T-helper 22 cell (primary cell): ENCODE results near the gene COL4A6.
"Not testable (repeated sequence)": the region's sequence is repeated elsewhere in the genome, so short reads cannot be mapped to it uniquely, and the experiment has no call there.

Experiments used
- DNase-seq: peaks from one replicate; pipeline ENCODE4 v3.0.0-alpha.2; 2020; ENCODE audit warnings: low read depth

COL4A6 gene

DNA sequence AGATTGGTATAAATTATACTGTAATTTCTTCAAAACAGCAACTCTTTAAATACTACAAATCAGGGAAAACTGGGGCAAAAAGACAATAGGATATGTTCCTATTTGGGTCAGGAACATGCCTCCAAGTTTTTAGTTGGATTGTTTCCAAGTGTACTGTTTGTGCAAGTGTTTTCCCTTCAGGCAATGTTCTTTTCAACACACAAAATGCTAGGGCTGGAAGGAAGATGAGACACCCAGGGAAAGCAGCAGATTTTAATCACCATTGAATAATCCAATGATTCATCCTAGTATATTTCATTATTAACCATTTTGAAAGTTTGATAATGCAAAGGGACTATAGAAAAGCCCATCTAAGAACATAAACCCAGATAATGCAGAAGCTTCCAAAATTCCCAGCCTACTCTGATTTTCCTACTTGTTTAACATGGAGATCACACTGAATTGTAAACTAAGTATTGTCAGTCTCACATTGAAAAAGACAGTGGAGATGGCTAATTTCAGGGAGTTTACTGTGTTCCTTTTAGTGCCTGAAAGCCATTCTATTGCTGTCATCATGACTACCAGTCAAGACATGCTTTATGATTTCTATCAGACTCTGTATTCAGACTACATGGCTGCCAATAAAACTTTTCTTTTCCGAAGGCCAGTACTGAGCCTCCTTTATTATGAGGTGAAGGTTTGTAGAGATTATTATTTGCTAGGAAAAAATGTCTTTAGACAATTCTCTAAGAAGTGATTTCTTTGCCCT lies 38.6 kb downstream of the COL4A6 start:
- no peak for DNase-seq

GRCh38 chrX:108397627-108398391 lies 40.4 kb downstream of the COL4A6 start:
- no peak for DNase-seq

GRCh38 chrX:108396986-108397385 lies 41.2 kb downstream of the COL4A6 start:
- DNase-seq = no peak

DNA sequence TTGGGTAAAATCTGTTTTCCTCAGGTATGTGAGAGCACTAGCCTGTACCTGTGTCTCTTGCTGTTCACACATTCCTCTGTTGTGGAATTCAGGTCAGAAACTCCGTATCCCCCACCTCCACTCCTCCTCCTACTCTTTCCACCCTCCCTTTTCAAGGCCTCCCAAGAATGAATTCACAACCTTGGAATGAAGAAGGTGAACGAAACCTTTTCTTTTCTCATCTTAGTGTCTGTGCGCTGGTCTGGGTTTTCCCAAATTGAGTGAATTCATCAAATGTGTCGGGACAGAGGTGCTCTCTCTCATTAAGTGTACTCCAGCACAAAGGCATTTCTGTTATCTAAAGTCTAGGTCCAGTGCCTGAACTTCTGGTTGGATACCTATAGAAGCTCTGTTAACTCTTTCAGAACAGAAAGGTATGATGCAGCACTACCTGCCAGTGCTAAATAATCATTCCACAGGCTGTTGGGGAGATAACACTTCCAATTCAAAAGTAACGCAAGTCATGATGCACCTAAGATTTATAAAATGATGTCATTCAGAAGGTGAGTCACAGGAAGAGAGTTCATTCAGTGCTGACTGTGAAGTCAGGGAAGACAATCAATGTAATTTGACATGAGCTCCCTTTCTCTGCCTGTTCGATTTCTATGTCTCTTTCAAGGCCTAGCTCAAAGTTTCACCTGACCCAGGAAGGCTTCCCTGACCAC lies 41.9 kb downstream of the COL4A6 start:
- DNase-seq = no peak

GRCh38 chrX:108390976-108391717 lies 47.1 kb downstream of the COL4A6 start:
- not testable (repeated sequence) for DNase-seq

DNA sequence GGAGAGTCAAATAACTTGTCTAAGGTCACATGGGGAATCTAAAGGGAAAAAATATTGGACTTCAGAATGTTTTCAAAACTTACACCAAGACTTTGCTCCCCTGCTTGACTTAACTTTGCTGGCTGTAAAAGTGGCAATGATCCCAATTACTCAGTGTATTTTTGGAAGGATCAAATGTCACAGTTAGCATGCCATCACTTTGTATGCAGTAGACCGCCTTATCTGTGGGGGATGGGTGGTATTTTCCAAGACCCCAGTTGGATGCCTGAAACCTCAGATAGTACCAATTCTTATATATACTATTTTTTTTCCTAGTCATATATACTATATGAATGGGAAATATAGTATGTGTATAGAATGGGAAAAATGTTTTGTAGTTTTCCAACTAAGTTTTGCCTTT lies 53.4 kb downstream of the COL4A6 start:
- DNase-seq = no peak

DNA sequence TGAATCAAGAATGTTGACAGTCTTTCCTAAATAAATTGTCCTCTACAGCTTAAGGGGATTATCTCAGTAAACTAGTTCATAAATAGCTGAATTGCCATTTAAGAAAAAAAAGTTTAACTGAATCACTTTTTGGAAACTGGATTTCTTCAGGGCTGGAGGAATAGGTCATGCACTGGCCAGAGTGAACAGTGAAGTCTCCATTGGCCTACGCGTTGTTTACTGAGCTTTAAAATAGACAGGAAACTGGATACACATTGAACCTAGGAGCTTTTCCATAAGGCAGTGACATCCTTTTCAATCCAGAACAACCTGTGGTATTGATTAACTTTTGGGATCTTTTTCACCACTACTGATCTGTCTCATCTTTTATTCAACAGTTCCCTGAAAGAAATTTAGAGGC lies 58.0 kb downstream of the COL4A6 start:
- DNase-seq = no peak

- not testable (repeated sequence) for DNase-seq
These were observed 61.4 kb downstream of the COL4A6 start for GRCh38 chrX:108376821-108377220.

DNA sequence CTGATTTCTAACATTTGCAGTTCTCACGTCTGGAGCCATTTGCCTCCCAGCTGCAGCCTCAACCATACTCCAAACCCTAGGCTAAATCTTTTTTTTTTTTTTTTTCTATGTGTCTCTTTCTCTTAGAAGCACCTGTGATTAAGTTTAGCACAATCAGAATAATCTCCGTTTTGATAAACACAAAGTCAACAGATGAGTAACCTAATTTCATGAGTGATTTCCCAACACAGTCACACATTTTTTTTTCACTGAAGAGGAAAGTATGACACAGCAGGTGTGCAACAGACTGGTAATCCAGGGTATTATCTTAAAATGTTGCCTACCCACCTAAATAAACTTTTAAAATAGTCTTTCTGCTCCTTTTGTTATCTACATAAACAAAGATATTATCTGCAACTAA lies 62.6 kb downstream of the COL4A6 start:
- not testable (repeated sequence) for DNase-seq

GRCh38 chrX:108366644-108367406 lies 71.4 kb downstream of the COL4A6 start:
- no peak for DNase-seq

DNA sequence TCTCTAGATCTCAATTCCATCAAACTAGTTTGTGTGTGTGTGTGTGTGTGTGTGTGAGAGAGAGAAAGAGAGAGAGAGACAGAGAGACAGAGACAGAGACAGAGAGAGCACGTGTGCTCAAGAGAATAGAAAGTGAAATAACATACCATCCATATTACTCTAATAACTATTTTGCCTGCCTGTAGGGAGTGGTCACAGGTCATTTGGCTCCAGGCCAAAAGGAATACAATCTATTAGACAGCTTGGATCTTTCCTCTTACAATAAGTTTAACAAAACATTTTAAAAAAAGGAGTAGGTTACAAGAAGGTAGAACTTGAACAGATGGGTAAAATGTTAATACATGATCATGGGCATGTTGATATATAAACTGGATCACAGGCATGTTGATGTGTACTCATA lies 76.2 kb downstream of the COL4A6 start:
- no peak for DNase-seq

GRCh38 chrX:108361316-108361715 lies 76.9 kb downstream of the COL4A6 start:
- no peak for DNase-seq

DNA sequence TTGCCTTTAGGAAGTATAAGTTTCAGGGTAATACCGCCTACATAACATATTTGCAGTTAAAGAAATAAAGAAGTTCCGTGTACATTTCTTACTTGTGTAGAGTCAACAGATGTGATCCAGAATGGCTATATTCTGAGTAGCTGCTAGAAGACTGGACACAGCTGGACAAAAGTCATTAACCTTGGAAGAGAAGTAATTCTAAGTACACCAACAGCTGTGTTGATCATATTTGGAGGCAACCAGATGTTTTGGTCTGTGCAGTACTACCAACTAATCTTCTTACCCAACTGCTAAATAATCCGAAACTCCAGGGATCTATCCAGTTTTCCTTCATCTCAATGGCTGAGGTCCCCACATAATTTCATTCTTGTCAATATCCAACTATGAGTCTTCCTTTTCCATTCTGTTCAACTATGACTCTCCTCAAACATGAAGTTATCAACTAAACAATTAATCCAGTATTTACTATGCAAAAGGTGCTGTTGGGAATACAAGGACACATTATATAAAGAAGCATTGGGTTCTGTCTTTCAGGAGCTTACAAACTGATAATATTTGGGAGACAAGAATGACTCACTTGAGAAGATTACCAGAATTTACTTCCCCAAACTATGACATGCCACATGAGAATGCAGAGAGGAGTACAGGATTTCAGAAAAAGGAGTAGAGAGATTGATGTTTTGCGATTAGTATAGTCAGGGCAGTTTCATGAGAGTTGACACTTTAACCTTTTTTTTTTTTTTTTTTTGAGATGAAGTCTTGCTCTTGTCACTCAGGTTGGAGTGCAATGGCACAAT lies 78.2 kb downstream of the COL4A6 start:
- DNase-seq = no peak

DNA sequence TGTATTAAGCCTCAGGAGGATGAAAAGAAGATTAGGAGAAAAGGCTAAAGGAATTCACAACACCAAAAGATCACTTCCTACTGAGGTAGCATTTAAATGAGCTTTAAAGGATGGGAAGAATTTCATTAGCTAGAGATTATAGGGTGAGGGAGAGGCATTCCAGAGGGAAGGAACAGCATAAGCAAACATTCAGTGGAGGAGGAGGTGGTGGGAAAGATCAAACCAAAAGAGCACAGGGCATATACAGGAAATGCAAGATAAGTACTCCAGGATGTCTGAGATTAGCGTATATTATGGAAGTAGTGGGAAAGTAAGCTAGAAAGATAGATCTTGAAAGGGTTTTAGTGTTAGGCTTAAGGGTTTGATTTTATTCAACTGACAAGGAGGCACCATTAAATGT lies 84.8 kb downstream of the COL4A6 start:
- no peak for DNase-seq

- no peak for DNase-seq
These were observed 89.0 kb downstream of the COL4A6 start for GRCh38 chrX:108349210-108349609.

- no peak for DNase-seq
These were observed 89.7 kb downstream of the COL4A6 start for GRCh38 chrX:108348525-108348924.

DNA sequence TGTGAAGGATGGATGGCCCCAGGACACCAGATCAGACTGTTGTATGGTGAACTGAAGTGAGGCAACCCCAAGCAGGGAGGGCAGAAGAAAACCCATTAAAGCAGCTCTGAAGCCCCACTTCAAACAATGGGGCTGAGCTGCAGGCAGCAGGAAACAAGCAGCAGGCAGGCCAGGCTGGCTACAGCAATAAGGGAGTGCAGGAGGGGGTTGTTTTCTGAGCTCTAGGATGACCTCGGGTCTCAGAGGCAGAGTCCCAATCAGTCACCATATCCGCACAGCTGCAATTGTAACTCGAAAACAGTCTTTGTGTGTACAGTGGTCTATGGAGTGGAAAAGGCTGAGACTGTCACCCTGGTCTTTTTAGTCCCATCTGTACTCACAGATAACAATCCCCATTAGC lies 90.4 kb downstream of the COL4A6 start:
- no peak for DNase-seq

- DNase-seq = no peak
These were observed 94.0 kb downstream of the COL4A6 start for GRCh38 chrX:108344216-108344615.

DNA sequence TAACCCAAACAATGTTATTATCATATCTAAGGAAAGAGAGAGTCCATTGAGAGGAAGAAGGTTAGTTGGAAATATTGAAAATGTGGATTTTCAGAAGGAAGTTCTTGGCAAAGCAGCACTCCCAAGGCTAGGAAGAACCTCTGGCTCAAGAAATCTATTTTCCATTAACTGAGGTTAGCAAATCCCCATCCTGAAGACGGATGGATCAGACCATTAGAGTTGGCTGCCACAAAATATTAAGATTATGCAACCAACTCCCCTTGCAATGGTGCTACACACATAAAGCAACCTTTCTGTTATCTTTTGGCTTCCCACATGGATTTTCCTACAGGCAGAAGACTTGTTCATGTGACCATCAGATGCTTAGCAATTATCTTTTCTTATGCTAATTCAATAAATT lies 96.3 kb downstream of the COL4A6 start:
- no peak for DNase-seq

GRCh38 chrX:108332281-108332680 lies 105.9 kb downstream of the COL4A6 start:
- DNase-seq = no peak
